Measurements from ENCODE around the gene BRD3OS.

DNA sequence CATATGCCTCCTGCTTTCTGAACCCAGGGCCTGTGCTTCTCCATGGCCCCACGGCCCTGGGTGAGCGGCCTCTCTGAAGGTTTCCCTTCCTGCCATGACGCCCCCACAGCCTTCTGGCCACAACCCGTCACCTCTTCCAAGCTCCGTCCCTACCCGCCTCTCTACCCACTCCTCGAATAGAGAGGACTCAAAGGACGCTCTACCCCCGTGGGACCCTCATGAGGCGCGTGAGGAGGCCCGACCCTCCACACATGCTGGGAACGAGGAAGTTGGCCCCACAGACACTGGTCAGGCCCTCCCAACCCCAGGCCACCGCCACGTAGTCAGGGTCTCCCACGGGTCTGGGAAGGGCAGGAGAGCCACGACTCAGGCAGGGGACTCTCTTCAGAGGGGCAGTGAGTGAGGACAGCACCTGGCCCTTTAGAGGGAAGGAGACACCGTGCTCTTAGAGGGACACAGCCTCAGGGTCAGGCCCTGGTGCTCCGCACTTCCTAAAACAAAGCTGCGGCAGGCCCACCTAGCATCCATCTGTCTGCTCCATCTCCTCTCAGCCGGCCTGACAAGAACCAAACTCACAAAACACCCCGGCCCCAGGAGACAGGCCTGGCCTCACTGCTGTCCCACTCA is 37.3 kb downstream of the BRD3OS start:
- TF ChIP-seq, protein P1, sequence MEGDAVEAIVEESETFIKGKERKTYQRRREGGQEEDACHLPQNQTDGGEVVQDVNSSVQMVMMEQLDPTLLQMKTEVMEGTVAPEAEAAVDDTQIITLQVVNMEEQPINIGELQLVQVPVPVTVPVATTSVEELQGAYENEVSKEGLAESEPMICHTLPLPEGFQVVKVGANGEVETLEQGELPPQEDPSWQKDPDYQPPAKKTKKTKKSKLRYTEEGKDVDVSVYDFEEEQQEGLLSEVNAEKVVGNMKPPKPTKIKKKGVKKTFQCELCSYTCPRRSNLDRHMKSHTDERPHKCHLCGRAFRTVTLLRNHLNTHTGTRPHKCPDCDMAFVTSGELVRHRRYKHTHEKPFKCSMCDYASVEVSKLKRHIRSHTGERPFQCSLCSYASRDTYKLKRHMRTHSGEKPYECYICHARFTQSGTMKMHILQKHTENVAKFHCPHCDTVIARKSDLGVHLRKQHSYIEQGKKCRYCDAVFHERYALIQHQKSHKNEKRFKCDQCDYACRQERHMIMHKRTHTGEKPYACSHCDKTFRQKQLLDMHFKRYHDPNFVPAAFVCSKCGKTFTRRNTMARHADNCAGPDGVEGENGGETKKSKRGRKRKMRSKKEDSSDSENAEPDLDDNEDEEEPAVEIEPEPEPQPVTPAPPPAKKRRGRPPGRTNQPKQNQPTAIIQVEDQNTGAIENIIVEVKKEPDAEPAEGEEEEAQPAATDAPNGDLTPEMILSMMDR (IDR thresholded peaks at IDR 0.05), result no peak
- no peak for TF ChIP-seq POLR2A (IDR thresholded peaks at IDR 0.05)

All from esophagus squamous epithelium (tissue), 4 donors.